ENCODE results near the gene DNAJC21. TPM values are rescaled to one million over a fixed set of nuclear protein-coding genes. Genes with fewer than 3 reads are reported as not detected.
A peak's percentile ranks its signal among the peaks of the same experiment; 100 is the strongest.

Gene DNAJC21
- total and polyA plus RNA-seq, 12 donors: 12.8 to 52.9 (median 30.3) TPM

DNA sequence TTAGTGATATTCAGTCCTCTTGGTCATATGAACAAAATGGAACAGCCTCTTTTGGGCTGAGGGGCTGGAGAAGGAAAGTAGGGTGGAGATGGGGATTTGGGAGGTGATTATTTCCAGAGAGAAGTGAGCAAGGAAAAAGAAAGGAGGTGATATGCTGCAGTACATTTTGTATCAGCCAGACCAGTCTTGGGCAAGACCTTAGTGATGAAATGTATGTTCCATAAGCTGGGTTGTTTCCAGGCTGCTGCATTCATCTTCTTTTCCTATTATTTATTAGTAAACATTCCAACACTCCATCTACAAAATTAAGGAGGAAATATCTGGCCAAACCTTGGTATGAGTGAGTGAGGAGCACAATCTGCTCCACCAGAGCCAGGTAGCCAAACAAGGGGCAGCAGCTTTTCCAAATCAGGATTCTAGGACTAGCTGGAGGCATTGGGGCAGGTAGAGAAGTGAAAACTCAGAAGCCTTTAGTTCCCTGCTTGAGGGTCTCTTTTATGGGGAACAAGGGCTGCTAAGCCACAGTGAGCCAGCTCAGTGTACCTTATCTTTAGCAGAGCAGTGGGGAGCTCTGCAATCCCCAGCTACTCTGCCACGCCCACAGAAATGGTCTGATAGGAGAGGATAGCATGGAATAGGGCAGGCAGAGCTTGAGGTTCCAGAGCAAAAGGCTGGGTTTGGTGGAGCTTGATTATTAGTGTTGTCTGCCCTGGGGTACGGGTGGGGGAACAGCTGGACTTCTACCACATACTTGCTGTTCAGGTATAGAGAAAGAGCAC is 33.5 kb upstream of the DNAJC21 start:
- Histone ChIP-seq H3K36me3 (replicated peaks in 1 of 2) (no peaks in the 10 kb centered on the region), H3K4me3 (no peak overlapping the region), H3K9me3 (replicated peaks in 1 of 3) (no peaks in the 10 kb centered on the region), H3K27me3 (no peaks in the 10 kb centered on the region), H3K27ac (no peak overlapping the region), H3K4me1 (replicated peaks in 1 of 2) (peaks cover 0 to 7% of the 10 kb centered on the region in 2 donors)
- TF ChIP-seq CTCF (IDR thresholded peaks at IDR 0.05) (no peak), POLR2A (IDR thresholded peaks at IDR 0.05) (no peak)
- DNase-seq: no peak
- WGBS, 4 donors: 91 to 95% (median 93%) methylated on average over 2 of the region's 2 CpGs
- intact Hi-C loops (cut with DNase I): loop anchor here (2.0 to 10.0 kb wide), 3 partner anchors 369 to 411 kb away; no protein-coding TSS in a partner anchor

DNA sequence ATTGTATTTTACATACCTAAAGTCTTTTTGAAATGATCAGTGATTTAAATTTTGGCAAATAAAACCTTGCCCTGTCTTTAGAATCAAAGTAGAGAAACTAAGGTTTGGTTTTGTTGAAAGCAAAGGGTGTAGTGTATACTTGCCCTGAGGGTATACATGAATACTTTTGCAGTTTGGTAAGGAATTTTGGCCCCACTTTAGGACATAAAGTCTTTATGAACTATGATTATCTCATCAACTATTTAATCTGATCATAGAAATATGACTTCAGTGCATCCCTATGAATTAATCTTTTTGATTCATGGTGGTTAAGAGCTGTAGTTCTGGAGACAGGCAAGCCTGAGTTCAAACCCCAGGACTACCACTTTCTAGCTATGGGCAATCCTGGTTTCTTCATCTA is 31.7 kb upstream of the DNAJC21 start:
- no peaks in the 10 kb centered on the region for H3K36me3 ChIP-seq (replicated peaks in 1 of 2)
- TF ChIP-seq POLR2A (IDR thresholded peaks at IDR 0.05) (no peak), CTCF (IDR thresholded peaks at IDR 0.05) (no peak)
- intact Hi-C loops (cut with DNase I): loop anchor here (2.0 to 10.0 kb wide), 3 partner anchors 370 to 413 kb away; no protein-coding TSS in a partner anchor
- no peaks in the 10 kb centered on the region for H3K27me3 ChIP-seq
- DNase-seq: no peak
- peaks cover 0 to 7% of the 10 kb centered on the region in 2 donors for H3K4me1 ChIP-seq (replicated peaks in 1 of 2)
- no peaks in the 10 kb centered on the region for H3K9me3 ChIP-seq (replicated peaks in 1 of 3)
- no peak overlapping the region for H3K4me3 ChIP-seq
- no peak overlapping the region for H3K27ac ChIP-seq

DNA sequence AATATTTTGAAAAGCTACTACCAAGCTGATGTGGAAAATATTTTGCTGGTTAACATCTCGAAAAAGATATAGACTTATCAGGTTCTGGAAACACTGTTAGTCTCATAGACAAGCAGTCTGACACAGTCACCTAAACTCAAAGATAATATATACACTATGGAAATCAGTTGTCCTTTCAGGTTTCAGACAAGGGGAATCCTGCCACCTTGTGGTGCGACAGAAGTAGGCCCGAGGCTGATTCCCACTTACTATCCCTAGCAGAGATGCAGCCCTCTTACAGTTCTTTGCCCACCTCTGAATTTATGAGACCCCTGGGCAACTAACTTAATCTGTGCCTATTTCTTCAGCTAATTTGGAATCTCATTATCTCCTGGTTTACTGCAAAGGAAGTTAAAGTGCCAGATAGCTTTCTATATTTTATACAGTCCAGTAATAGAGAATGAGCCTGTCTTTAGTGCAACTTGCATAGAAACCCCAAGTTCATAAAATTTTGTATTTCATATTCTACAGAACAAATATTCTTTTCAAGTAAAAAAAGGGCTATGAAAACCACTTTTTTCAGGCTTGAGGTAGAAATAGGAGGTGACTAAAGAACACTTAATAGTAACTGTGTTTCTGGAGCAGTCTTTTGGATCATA is 31.0 kb upstream of the DNAJC21 start:
- intact Hi-C loops (cut with DNase I): loop anchor here (5.0 to 10.0 kb wide), 2 partner anchors 371 to 414 kb away; no protein-coding TSS in a partner anchor
- H3K9me3 ChIP-seq (replicated peaks in 1 of 3): no peaks in the 10 kb centered on the region
- no peak overlapping the region for H3K27ac ChIP-seq
- WGBS, 4 donors: 0 to 4% (median 2%) methylated on average over 3 of the region's 3 CpGs
- no peaks in the 10 kb centered on the region for H3K36me3 ChIP-seq (replicated peaks in 1 of 2)
- peaks cover 0 to 5% of the 10 kb centered on the region in 2 donors for H3K4me1 ChIP-seq (replicated peaks in 1 of 2)
- no peak for TF ChIP-seq POLR2A (IDR thresholded peaks at IDR 0.05)
- TF ChIP-seq CTCF (IDR thresholded peaks at IDR 0.05): peak; percentile 75 to 94 (median 85)
- no peaks in the 10 kb centered on the region for H3K27me3 ChIP-seq
- peak; percentile 58 to 86 (median 74) for DNase-seq
- no peak overlapping the region for H3K4me3 ChIP-seq

- no peaks in the 10 kb centered on the region for H3K4me1 ChIP-seq (replicated peaks in 1 of 2)
- intact Hi-C loops (cut with DNase I): loop anchor here (5.0 to 10.0 kb wide), 2 partner anchors 372 to 414 kb away; no protein-coding TSS in a partner anchor
- H3K36me3 ChIP-seq (replicated peaks in 1 of 2): no peaks in the 10 kb centered on the region
- no peak overlapping the region for H3K27ac ChIP-seq
- WGBS, 4 donors: 91 to 96% (median 94%) methylated on average over 2 of the region's 2 CpGs
- H3K27me3 ChIP-seq: no peaks in the 10 kb centered on the region
- no peak for TF ChIP-seq POLR2A (IDR thresholded peaks at IDR 0.05)
- no peak for TF ChIP-seq CTCF (IDR thresholded peaks at IDR 0.05)
- no peak overlapping the region for H3K4me3 ChIP-seq
- no peak for DNase-seq
- no peaks in the 10 kb centered on the region for H3K9me3 ChIP-seq (replicated peaks in 1 of 3)
Measured at GRCh38 chr5:34899066-34899465, 30.3 kb upstream of the DNAJC21 start.
